Adrenal gland (tissue), 5 donors: ENCODE measurements around the gene AP1S3.

Source experiments
- CTCF ChIP-seq, 6 experiments: fragments of 450-650 bp in 4 of 6; fragments of 200-600 bp in 2 of 6; sonication (generic) in 1 of 6; IDR thresholded peaks; 1 replicate in 5 of 6; 2 replicates in 1 of 6; pipeline versions ENCODE4 v1.5.1 to v1.8.0; 2016 to 2021; ENCODE audit warnings: antibody characterized with exemption in 6 of 6, mild to moderate bottlenecking in 2 of 6, moderate library complexity in 1 of 6
- POLR2A ChIP-seq, 2 donors: fragments of 450-650 bp; IDR thresholded peaks; one replicate each; pipeline ENCODE4 v1.6.1; 2017; ENCODE audit warnings: antibody characterized with exemption in 2 of 2, mild to moderate bottlenecking in 2 of 2, moderate library complexity in 1 of 2
- donor health status: DM: no; HTN: no; CAD: no.

- TF ChIP-seq POLR2A (IDR thresholded peaks at IDR 0.05) (no peak), CTCF (IDR thresholded peaks at IDR 0.05) (no peak)
Measured at GRCh38 chr2:223722226-223722625, 115.2 kb downstream of the AP1S3 start.
